Breast epithelium (tissue), 3 donors: ENCODE measurements around the gene CD164L2.

ENCODE experiments used
- CTCF ChIP-seq, 3 donors: fragments of 450-650 bp; IDR thresholded peaks; one replicate each; pipeline ENCODE4 v1.5.1; 2016 to 2017; ENCODE audit warnings: antibody characterized with exemption in 3 of 3, mild to moderate bottlenecking in 3 of 3, moderate library complexity in 3 of 3
- POLR2A ChIP-seq: fragments of 450-650 bp; IDR thresholded peaks from one replicate; pipeline ENCODE4 v1.6.1; 2016; ENCODE audit warnings: antibody characterized with exemption, mild to moderate bottlenecking, moderate library complexity
- POLR2AphosphoS5 ChIP-seq, 3 donors: sonication (generic); formaldehyde crosslinking; IDR thresholded peaks; one replicate each; pipeline ENCODE4 v1.6.1; 2017; ENCODE audit warnings: antibody characterized with exemption in 3 of 3

- TF ChIP-seq CTCF (IDR thresholded peaks at IDR 0.05): no peak
- no peak for TF ChIP-seq POLR2A
- no peak for TF ChIP-seq POLR2AphosphoS5 (IDR thresholded peaks at IDR 0.05)
Measured at GRCh38 chr1:27361553-27361952, 21.6 kb downstream of the CD164L2 start.
